ENCODE results near the gene NECTIN1.

The NECTIN1 gene

GRCh38 chr11:119639642-119640205, 89.3 kb downstream of the NECTIN1 start:
- no peaks in the 10 kb centered on the region for H3F3A ChIP-seq (ENCODE audit: control insufficient read depth, insufficient read depth)
- no peaks in the 10 kb centered on the region for H4K20me1 ChIP-seq (ENCODE audit: control insufficient read depth, insufficient read depth, low read depth, low read length)
- no peaks in the 10 kb centered on the region for H3K9me3 ChIP-seq (ENCODE audit: control insufficient read depth, insufficient read depth, low read length)
- TF ChIP-seq EZH2phosphoT487 (IDR thresholded peaks at IDR 0.05; ENCODE audit: borderline replicate concordance, low read length) (no peak), CTCF (IDR thresholded peaks at IDR 0.05; ENCODE audit: low read depth, low read length, poor library complexity, severe bottlenecking) (no peak)
- no peak overlapping the region for H3K27ac ChIP-seq (ENCODE audit: low read depth, low read length)
- H3K36me3 ChIP-seq (ENCODE audit: control insufficient read depth, low read length): no peaks in the 10 kb centered on the region
- H3K27me3 ChIP-seq (ENCODE audit: control insufficient read depth, low read length): no peaks in the 10 kb centered on the region
- H3K4me1 ChIP-seq (ENCODE audit: control insufficient read depth, low read length): no peaks in the 10 kb centered on the region
- H3K4me3 ChIP-seq (ENCODE audit: low read length): no peak overlapping the region
- H3K4me2 ChIP-seq (ENCODE audit: low read length): no peak overlapping the region
- no peaks in the 10 kb centered on the region for H3K79me2 ChIP-seq (ENCODE audit: control insufficient read depth, low read length)
- no peaks in the 10 kb centered on the region for H3K9me2 ChIP-seq (replicated peaks; ENCODE audit: control insufficient read depth, low read length)

- no peaks in the 10 kb centered on the region for H3K9me2 ChIP-seq (replicated peaks; ENCODE audit: control insufficient read depth, low read length)
- H3K27me3 ChIP-seq (ENCODE audit: control insufficient read depth, low read length): no peaks in the 10 kb centered on the region
- no peaks in the 10 kb centered on the region for H3K36me3 ChIP-seq (ENCODE audit: control insufficient read depth, low read length)
- no peaks in the 10 kb centered on the region for H3F3A ChIP-seq (ENCODE audit: control insufficient read depth, insufficient read depth)
- no peak overlapping the region for H3K4me2 ChIP-seq (ENCODE audit: low read length)
- TF ChIP-seq CTCF (IDR thresholded peaks at IDR 0.05; ENCODE audit: low read depth, low read length, poor library complexity, severe bottlenecking) (no peak), EZH2phosphoT487 (IDR thresholded peaks at IDR 0.05; ENCODE audit: borderline replicate concordance, low read length) (no peak)
- H3K9me3 ChIP-seq (ENCODE audit: control insufficient read depth, insufficient read depth, low read length): no peaks in the 10 kb centered on the region
- no peaks in the 10 kb centered on the region for H3K79me2 ChIP-seq (ENCODE audit: control insufficient read depth, low read length)
- no peaks in the 10 kb centered on the region for H4K20me1 ChIP-seq (ENCODE audit: control insufficient read depth, insufficient read depth, low read depth, low read length)
- H3K27ac ChIP-seq (ENCODE audit: low read depth, low read length): no peak overlapping the region
- no peak overlapping the region for H3K4me3 ChIP-seq (ENCODE audit: low read length)
- H3K4me1 ChIP-seq (ENCODE audit: control insufficient read depth, low read length): no peaks in the 10 kb centered on the region
These were observed 90.1 kb downstream of the NECTIN1 start for GRCh38 chr11:119638851-119639250.

- no peaks in the 10 kb centered on the region for H4K20me1 ChIP-seq (ENCODE audit: control insufficient read depth, insufficient read depth, low read depth, low read length)
- H3K4me3 ChIP-seq (ENCODE audit: low read length): no peak overlapping the region
- no peaks in the 10 kb centered on the region for H3F3A ChIP-seq (ENCODE audit: control insufficient read depth, insufficient read depth)
- H3K36me3 ChIP-seq (ENCODE audit: control insufficient read depth, low read length): no peaks in the 10 kb centered on the region
- H3K4me1 ChIP-seq (ENCODE audit: control insufficient read depth, low read length): no peaks in the 10 kb centered on the region
- H3K27ac ChIP-seq (ENCODE audit: low read depth, low read length): no peak overlapping the region
- H3K9me2 ChIP-seq (replicated peaks; ENCODE audit: control insufficient read depth, low read length): no peaks in the 10 kb centered on the region
- TF ChIP-seq EZH2phosphoT487 (IDR thresholded peaks at IDR 0.05; ENCODE audit: borderline replicate concordance, low read length): no peak
- no peak for TF ChIP-seq CTCF (IDR thresholded peaks at IDR 0.05; ENCODE audit: low read depth, low read length, poor library complexity, severe bottlenecking)
- no peaks in the 10 kb centered on the region for H3K9me3 ChIP-seq (ENCODE audit: control insufficient read depth, insufficient read depth, low read length)
- no peak overlapping the region for H3K4me2 ChIP-seq (ENCODE audit: low read length)
- H3K79me2 ChIP-seq (ENCODE audit: control insufficient read depth, low read length): no peaks in the 10 kb centered on the region
- no peaks in the 10 kb centered on the region for H3K27me3 ChIP-seq (ENCODE audit: control insufficient read depth, low read length)
These were observed 91.5 kb downstream of the NECTIN1 start for GRCh38 chr11:119637481-119637880.

Measured in DOHH2 (cell line).